NCI-H69 (cell line): ENCODE results near the gene PIK3CA.
"Not testable (repeated sequence)": the region's sequence is repeated elsewhere in the genome, so short reads cannot be mapped to it uniquely, and the experiment has no call there.

Experiments used
- DNase-seq: peaks from one replicate; lab custom pipeline; 2025; lab: John Stamatoyannopoulos, UW

PIK3CA gene

DNA sequence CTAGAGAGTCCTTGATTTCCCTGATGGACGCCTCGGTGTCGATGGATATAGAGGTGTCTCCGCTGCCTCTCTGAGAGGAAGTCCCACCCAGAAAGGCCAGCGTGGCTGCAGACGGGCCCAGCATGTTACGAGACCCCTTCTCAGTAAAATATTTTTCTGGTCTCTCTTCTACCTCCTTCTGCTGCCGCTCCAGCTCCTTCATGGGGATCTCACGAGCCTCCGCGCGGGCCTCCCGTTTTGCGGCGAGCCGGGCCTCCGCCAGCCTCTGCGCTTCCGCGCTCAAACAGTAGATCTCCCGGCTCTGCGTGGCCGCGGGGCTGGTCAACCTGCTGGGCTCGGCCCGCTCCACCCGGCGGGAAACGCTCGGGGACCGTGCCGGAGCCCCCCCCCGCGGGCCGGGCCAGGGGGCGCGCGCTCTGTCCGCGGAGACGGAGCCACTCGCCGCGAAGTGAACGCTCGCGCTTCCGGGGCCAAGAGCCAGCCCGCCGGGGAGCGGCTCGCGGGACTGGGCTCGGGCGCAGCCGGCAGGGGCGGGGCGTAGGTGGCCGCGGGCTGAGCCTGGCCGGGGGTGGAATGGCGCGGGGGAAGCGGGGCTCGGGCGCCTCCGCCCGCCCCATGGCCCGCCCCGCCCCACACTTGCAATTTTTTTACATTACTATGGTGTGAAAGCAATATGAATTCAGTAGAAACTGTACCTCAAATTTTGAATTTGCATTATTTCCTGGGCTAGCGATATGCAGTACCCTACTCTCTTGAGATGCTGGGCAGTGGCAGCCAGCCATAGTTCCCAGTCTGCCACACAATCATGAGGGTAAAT lies 113.0 kb downstream of the PIK3CA start:
- DNase-seq = peak; percentile 91

GRCh38 chr3:179263134-179263533 lies 115.0 kb downstream of the PIK3CA start:
- DNase-seq = no peak

GRCh38 chr3:179264449-179264848 lies 116.3 kb downstream of the PIK3CA start:
- peak; percentile 36 for DNase-seq

DNA sequence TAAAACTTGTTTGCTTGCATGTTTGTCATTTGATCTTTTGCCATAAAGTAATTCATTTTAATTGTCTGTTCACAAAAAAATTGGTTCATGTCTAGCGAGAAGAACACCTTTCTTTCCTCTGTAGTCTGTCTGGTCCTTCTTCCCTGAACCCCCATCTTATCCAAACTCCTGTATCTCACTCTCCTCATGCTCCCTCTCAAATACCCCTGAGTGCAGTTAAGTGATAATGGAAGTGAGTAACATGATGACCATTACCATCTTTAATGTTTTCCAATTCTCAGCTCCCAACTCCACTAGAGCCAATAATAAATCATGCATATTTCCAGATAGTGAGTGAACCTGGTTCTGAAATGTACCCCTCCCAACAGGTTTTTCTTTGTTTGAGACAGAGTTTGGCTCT lies 116.9 kb downstream of the PIK3CA start:
- DNase-seq = peak; percentile 24

DNA sequence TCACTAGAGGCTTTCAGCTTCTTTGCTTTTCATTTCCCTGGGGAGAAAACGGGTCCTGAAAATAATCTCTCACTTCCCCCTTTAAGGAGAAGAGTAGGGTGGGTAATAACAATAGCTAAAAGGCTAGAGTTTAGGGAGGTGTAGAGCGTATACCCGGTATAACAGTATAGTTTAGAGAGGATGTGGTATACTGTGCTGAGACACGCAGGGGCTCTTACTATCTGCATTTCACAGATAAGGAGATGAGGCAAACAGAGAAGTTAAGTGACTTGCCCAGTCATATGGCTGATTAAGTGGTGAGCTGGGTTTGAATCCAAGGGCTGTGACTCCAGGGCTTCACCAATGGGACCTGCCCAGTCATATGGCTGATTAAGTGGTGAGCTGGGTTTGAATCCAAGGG lies 117.7 kb downstream of the PIK3CA start:
- DNase-seq = no peak

DNA sequence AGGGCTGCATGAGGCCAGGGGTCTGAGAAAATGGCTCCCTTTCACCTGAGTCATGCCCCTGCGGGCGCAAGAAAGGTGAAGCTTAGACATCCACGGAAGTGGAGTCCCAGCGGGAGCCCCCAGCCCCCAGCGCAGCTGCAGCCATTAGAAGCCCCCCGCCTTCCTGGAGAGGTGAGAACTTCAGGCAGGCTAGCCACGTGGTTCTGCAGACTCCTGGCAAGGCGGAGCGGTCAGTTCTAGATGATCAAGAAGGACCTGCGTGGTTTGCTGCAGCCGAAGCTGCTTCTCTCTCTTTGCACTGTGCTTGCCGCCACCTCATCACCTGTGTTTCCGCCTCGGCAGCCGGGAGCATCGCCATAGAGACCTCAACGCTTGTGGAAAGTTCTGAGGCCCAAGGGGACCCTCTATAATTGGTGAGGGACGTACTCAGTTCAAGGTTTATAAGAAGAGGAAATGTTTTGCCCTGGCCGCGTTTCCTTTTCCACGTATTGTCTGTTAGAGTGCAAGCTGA lies 118.6 kb downstream of the PIK3CA start:
- DNase-seq = peak; percentile 85

- peak; percentile 19 for DNase-seq
Observed at GRCh38 chr3:179268400-179269051, 120.4 kb downstream of the PIK3CA start.

DNA sequence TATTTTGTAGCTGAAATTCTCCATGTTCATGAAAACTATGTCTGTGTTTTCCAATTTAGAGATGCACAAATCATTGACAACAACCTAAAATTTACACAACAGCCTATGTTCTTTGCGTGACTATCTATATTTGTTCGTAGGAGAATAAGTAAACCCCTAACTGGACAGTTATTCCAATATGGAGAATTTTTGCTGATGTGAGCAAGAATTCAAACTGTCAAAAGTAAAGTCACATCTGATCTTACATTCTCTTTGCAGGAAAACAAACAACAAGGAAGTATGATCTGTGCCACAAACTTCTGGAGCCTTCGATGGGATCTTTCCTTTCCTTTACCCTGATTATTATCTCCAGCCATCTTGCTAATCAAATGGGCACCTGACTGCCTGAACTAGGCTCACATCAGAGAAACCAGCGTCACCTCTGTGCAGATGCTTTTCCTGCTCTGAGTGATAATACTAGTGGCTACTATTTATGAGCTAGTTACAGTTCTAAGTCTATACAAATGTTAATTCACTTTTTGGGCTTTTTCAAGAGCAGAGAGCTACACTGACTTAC lies 121.1 kb downstream of the PIK3CA start:
- DNase-seq = no peak

DNA sequence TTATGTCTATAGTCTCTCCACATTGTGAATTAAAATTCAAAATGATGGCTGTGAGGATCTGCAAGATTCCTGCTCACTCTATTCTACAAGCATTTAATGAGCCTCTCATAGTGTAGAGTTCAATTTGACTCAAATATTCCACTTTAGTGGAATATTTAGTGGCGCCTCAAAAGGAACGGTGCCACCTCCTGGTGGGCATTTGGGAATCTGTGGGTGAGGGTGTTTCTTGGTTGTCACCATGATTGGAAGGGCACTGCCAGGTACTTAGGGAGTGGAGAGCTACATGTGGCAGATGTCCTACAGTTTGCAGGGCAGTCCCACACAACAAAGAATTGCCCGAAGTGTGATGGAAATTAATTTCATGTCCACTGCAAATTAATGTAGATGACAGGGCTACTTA lies 124.2 kb downstream of the PIK3CA start:
- peak; percentile 54 for DNase-seq

DNA sequence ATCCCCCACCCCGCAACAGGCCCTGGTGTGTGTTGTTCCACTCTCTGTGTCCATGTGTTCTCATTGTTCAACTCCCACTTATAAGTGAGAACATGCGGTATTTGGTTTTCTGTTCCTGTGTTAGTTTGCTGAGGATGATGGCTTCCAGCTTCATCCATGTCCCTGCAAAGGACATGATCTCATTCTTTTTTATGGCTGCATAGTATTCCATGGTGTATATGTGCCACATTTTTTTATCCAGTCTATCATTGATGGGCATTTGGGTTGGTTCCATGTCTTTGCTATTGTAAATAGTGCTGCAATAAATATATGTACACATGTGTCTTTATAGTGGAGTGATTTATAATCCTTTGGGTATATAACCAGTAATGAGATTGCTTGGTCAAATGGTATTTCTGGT lies 126.3 kb downstream of the PIK3CA start:
- not testable (repeated sequence) for DNase-seq

DNA sequence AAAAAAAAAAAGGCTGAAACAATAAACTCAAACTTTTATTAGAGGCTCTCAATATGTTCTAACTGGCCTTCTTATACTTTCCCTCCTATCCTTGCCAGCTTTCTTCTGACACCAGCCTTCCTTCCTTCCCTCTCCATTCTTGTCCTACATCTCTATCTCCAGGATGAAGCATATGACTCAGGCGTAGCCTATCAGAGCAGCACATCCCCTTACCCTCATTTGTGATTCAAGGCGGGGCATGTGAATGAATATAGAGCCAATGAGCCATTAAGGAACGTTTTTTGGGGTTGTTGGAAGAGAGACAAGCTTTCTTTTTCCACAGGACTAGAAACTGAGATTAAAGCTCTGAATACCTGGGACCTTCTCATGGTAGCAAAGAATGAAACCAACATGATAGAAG lies 127.8 kb downstream of the PIK3CA start:
- no peak for DNase-seq

GRCh38 chr3:179276743-179277142 lies 128.6 kb downstream of the PIK3CA start:
- no peak for DNase-seq

- no peak for DNase-seq
Observed at GRCh38 chr3:179278151-179278550, 130.0 kb downstream of the PIK3CA start.

GRCh38 chr3:179278932-179279693 lies 131.0 kb downstream of the PIK3CA start:
- no peak for DNase-seq

DNA sequence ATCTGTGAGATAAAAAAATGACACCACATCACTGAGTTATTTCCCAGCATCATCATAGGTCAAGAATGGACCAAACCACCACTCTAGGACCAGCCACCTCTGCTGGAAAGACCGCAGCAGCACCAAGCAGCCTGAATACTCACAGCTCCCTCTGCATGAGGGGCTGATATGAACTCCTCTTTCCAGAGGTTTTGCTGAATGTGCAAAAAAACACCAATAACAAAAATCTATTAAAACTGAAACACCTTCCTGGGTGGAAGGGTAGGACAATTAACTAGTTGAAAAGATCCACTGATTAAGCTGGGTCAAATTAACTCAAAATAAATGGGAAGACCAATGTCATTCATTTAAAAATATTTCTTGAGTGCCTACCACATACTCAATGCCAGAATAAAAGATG lies 131.7 kb downstream of the PIK3CA start:
- DNase-seq = no peak

DNA sequence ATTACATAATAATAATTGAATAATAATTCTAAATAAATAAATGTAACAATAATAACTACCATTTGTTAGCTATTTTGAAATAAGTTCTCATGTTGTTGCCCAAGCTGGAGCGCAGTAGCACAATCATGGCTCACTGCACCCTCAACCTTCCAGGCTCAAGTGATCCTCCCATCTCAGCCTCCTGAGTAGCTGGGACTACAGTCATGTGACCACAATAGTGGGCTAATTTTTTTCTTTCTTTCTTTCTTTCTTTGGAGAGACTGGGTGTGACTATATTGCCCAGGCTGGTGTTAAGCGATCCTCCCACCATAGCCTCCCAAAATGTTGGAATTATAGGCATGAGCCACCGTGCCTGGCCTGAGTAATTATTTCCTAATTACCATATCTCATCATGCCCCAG lies 133.7 kb downstream of the PIK3CA start:
- no peak for DNase-seq

- DNase-seq = no peak
Observed at GRCh38 chr3:179286331-179286730, 138.2 kb downstream of the PIK3CA start.

DNA sequence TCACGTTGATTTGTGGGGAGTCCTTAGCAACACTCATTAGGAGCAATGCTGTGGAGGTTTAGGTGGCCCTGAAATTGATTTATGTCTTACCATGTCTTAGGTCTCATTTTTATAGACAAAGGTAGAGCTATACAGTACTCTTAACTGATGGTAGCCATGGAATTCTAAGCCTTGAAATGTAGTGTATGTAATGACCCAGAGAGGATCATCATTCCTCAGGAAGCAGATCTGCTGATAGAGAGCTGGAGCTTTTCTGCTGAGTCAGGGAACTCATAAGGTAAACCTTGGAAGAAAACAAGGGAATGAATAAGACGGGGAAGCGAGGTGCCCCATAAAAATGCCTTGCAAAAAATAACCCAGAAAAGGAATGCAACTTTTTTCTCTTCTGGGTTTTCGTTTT lies 140.7 kb downstream of the PIK3CA start:
- DNase-seq = no peak

GRCh38 chr3:179289295-179289694 lies 141.1 kb downstream of the PIK3CA start:
- no peak for DNase-seq
